ENCODE results near the gene RGR.
"Not testable (repeated sequence)": the region's sequence is repeated elsewhere in the genome, so short reads cannot be mapped to it uniquely, and the experiment has no call there.

The RGR gene

DNA sequence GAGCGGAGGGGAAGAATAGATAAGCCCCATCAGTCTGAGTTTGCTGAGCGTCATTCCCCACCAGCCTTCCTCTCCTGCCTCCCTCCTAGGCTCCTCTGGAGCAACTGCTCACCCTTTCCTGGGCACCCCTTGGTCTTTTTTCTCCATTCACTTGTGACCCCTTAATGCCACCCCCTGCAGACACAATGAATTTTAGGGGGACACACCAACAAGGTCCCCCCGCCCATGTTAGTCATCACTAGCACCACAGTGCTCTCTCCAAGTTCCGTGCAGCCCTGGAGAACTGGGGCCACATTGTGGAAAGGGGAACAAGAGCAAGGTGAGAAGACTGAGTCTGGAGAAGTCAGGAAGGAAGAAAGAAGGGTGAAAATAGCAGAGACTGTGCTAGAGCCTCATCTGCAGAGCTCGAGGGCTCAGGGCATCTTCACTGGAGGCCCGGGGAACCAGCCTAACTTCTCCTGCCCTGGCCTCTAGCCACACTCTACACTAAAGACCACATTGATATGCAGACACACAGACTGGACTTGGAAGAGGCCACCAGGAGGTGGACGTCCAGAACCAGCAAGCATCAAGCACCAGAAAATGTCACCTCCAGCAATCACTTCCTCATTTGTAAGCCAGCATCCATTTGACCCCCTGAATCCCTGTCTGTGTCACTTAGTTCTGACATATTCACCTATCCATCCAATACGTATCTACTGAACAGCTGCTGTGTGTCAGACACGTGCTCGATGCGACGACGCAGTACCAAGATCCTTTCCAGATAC, 17.5 kb downstream of the RGR start:
- no peaks in the 10 kb centered on the region for H3K36me3 ChIP-seq (ENCODE audit: control insufficient read depth, insufficient read depth, low read length, severe bottlenecking)
- no peak overlapping the region for H3K4me3 ChIP-seq (ENCODE audit: low read length)
- no peak overlapping the region for H3K9ac ChIP-seq (ENCODE audit: low read length)
- DNase-seq (ENCODE audit: low read depth) = no peak
- no peaks in the 10 kb centered on the region for H3K4me1 ChIP-seq (ENCODE audit: control insufficient read depth, insufficient read depth, low read length)
- H3K9me3 ChIP-seq (ENCODE audit: control insufficient read depth, low read length) = no peaks in the 10 kb centered on the region
- H3K27me3 ChIP-seq (replicated peaks; ENCODE audit: control insufficient read depth, insufficient read depth, low read length) = peaks cover 39% of the 10 kb centered on the region

DNA sequence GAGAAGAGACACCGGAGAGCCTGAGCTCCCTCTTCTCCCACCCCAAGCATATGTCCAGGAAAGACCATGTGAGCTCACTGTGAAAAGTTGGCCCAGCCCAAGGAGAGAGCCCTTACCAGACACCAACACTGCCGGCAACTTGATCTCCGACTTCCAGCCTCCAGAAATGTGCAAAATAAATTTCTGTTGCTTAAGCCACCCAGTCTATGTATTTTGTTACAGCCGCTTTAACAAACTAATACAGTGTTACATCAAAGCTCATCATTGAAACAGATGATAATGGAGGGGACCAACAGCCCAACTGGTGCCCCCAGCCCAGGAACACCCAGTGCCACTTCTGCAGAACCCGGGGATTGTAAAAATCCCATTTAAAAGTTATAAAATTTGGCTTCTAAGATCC, 18.9 kb downstream of the RGR start:
- Histone ChIP-seq H3K36me3 (ENCODE audit: control insufficient read depth, insufficient read depth, low read length, severe bottlenecking) (no peaks in the 10 kb centered on the region), H3K4me3 (ENCODE audit: low read length) (no peak overlapping the region), H3K9ac (ENCODE audit: low read length) (no peak overlapping the region), H3K9me3 (ENCODE audit: control insufficient read depth, low read length) (no peaks in the 10 kb centered on the region), H3K4me1 (ENCODE audit: control insufficient read depth, insufficient read depth, low read length) (no peaks in the 10 kb centered on the region), H3K27me3 (replicated peaks; ENCODE audit: control insufficient read depth, insufficient read depth, low read length) (peaks cover 30% of the 10 kb centered on the region)
- no peak for DNase-seq (ENCODE audit: low read depth)

DNA sequence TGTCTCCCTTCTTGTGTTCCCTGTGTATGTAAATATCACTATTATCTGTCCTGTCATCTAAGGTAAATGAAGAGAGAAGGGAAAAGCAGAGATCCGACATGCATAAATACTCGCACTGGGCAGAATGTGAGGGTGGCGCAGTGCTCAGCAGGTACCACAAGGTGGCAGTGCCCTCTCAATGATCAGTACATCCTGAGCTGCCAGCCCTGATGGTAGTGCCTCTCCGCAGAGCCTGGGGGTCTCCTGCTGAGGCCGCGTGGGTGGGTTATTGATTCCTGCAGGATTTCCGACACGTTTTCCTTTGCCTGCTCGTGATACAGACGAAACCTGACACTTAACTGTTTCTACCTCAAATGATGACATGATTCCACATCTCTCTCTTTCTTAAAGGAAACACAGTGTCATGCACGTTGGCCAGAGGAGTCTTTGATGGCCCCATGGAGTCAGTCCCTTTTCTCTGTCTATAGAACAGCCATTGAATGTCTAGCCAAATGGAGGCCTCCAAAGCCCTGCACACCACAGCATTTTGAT, 19.8 kb downstream of the RGR start:
- H3K36me3 ChIP-seq (ENCODE audit: control insufficient read depth, insufficient read depth, low read length, severe bottlenecking) = no peaks in the 10 kb centered on the region
- peaks cover 30% of the 10 kb centered on the region for H3K27me3 ChIP-seq (replicated peaks; ENCODE audit: control insufficient read depth, insufficient read depth, low read length)
- DNase-seq (ENCODE audit: low read depth) = peak; percentile 81
- no peak overlapping the region for H3K9ac ChIP-seq (ENCODE audit: low read length)
- H3K9me3 ChIP-seq (ENCODE audit: control insufficient read depth, low read length) = no peaks in the 10 kb centered on the region
- no peak overlapping the region for H3K4me3 ChIP-seq (ENCODE audit: low read length)
- H3K4me1 ChIP-seq (ENCODE audit: control insufficient read depth, insufficient read depth, low read length) = no peaks in the 10 kb centered on the region

DNA sequence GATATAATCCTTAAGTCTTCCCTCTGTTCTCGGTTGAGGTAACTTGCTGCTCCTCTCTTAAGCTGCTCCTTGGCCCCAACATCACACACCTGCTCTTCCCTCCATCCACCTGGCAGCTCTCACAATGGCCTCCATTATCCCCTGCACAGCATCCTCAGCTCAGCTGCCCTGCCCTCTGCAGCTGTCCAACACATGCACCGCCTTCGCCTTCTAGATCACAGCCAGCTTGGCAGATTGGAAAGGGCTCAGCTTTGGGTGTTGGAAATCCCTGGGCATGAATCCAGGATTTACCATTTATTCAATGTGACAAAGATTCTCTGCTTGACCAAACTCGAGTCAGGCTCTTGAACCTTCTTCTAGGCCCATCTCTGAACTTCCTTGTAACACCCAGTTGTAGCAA, 20.6 kb downstream of the RGR start:
- Histone ChIP-seq H3K9me3 (ENCODE audit: control insufficient read depth, low read length) (no peaks in the 10 kb centered on the region), H3K9ac (ENCODE audit: low read length) (no peak overlapping the region), H3K4me1 (ENCODE audit: control insufficient read depth, insufficient read depth, low read length) (no peaks in the 10 kb centered on the region), H3K4me3 (ENCODE audit: low read length) (no peak overlapping the region), H3K27me3 (replicated peaks; ENCODE audit: control insufficient read depth, insufficient read depth, low read length) (peaks cover 25% of the 10 kb centered on the region), H3K36me3 (ENCODE audit: control insufficient read depth, insufficient read depth, low read length, severe bottlenecking) (no peaks in the 10 kb centered on the region)
- DNase-seq (ENCODE audit: low read depth) = no peak

DNA sequence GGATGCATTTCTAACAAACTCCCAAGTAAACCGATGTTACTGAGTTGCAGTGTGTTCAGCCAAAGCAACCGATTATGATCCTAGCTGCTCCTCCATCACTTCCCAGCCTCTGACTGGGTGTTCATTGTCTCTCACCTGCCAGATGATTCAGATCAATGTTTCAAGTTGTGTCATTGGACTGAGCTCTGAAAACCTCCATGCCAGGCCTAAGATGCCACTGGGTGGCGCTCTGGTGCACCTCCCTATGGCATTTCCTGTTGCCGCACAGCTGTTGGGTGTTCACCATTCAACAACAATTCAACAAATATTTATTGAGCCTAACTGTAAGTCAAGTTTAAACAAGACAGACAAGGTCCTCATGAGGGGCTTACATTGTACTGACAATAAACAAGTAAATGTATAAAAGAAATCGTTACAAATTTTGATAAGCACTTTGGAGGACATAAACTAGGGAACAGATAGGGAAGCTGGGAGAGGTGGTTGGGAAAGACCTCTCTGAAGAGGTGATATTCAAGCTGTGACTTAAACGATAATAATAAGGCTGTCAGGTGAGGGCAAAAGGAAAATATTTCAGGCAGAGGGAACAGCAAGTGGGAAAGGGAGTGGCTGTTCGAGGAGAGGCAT, 22.8 kb downstream of the RGR start:
- H3K36me3 ChIP-seq (ENCODE audit: control insufficient read depth, insufficient read depth, low read length, severe bottlenecking) = no peaks in the 10 kb centered on the region
- H3K4me3 ChIP-seq (ENCODE audit: low read length) = no peak overlapping the region
- peak; percentile 67 for DNase-seq (ENCODE audit: low read depth)
- no peak overlapping the region for H3K9ac ChIP-seq (ENCODE audit: low read length)
- no peaks in the 10 kb centered on the region for H3K9me3 ChIP-seq (ENCODE audit: control insufficient read depth, low read length)
- no peaks in the 10 kb centered on the region for H3K4me1 ChIP-seq (ENCODE audit: control insufficient read depth, insufficient read depth, low read length)
- peaks cover 7% of the 10 kb centered on the region for H3K27me3 ChIP-seq (replicated peaks; ENCODE audit: control insufficient read depth, insufficient read depth, low read length)

DNA sequence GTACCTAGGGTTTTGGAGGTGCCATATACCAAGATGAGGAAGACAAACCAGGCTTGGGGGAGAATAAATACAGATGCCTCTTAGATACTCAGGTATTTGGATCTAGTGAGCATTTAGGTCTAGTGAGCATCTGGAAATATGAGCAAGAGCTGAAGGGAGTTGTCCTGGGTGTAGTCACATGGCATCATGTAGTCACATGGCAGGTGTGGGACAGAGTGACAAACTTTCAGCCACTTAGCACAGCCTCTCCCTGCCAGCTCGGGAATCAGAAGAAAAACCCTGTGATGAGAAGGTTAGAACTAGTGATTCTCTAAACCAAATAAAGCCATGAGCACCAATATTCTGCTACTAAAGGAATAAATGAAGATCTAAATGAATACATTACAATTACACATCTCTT, 24.3 kb downstream of the RGR start:
- Histone ChIP-seq H3K9ac (ENCODE audit: low read length) (no peak overlapping the region), H3K4me3 (ENCODE audit: low read length) (no peak overlapping the region), H3K9me3 (ENCODE audit: control insufficient read depth, low read length) (no peaks in the 10 kb centered on the region), H3K4me1 (ENCODE audit: control insufficient read depth, insufficient read depth, low read length) (no peaks in the 10 kb centered on the region), H3K36me3 (ENCODE audit: control insufficient read depth, insufficient read depth, low read length, severe bottlenecking) (no peaks in the 10 kb centered on the region), H3K27me3 (replicated peaks; ENCODE audit: control insufficient read depth, insufficient read depth, low read length) (peaks cover 6% of the 10 kb centered on the region)
- DNase-seq (ENCODE audit: low read depth) = no peak

DNA sequence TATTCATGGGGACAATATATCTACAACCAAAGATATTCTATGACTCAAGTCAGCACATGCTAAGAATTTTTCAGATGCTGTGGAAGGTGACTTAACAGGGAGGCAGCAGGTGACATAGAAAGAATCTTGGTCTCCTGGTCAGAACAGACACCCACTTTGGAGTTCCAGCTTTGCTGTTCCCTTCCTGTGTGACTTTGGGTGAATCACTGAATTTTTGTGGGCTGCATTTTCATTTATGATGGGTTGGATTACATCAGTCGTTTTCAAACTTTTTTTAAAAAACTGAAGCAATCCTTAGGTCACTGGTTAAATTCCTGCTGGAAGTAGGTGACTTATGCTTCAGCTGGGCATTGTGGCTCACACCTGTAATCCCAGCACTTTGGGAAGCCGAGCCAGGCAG, 24.9 kb downstream of the RGR start:
- DNase-seq (ENCODE audit: low read depth) = peak; percentile 78
- Histone ChIP-seq H3K36me3 (ENCODE audit: control insufficient read depth, insufficient read depth, low read length, severe bottlenecking) (no peaks in the 10 kb centered on the region), H3K4me1 (ENCODE audit: control insufficient read depth, insufficient read depth, low read length) (no peaks in the 10 kb centered on the region)

DNA sequence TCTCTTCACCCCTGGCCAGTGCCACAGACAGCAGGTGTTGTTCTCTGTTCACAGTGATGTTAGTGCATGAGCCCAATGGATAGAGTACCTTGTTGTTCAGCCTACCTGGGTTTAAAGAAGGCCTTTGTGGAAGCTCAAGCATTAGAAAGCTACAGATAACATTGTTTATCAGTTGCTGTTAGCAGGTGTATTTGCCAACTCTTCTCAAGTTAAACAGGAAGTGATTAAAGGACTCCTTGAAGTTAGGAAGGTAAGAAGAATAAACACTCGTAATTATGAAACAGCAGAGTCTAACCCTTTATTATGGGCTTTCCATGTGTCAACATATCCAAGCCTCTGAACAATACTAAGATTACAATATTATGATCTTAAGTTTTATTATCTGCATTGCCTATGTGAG, 25.9 kb downstream of the RGR start:
- H3K4me3 ChIP-seq (ENCODE audit: low read length) = no peak overlapping the region
- no peak overlapping the region for H3K9ac ChIP-seq (ENCODE audit: low read length)
- H3K27me3 ChIP-seq (replicated peaks; ENCODE audit: control insufficient read depth, insufficient read depth, low read length) = peaks cover 6% of the 10 kb centered on the region

More for the DNA sequence above, 24.9 kb downstream of the RGR start:
- H3K4me3 ChIP-seq (ENCODE audit: low read length) = no peak overlapping the region
- no peak overlapping the region for H3K9ac ChIP-seq (ENCODE audit: low read length)
- peaks cover 6% of the 10 kb centered on the region for H3K27me3 ChIP-seq (replicated peaks; ENCODE audit: control insufficient read depth, insufficient read depth, low read length)
- no peaks in the 10 kb centered on the region for H3K9me3 ChIP-seq (ENCODE audit: control insufficient read depth, low read length)

DNA sequence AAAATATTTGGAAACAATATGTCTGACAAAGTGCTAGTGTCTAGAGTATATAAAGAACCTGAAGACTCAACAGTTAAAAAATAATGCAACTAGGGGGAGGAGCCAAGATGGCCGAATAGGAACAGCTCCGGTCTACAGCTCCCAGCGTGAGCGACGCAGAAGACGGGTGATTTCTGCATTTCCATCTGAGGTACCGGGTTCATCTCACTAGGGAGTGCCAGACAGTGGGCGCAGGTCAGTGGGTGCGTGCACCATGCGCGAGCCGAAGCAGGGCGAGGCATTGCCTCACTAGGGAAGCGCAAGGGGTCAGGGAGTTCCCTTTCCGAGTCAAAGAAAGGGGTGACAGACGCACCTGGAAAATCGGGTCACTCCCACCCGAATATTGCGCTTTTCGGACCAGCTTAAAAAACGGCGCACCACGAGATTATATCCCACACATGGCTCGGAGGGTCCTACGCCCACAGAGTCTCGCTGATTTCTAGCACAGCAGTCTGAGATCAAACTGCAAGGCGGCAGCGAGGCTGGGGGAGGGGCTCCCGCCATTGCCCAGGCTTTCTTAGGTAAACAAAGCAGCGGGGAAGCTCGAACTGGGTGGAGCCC, 35.1 kb downstream of the RGR start:
- H3K9me3 ChIP-seq (ENCODE audit: control insufficient read depth, low read length); H3K27me3 ChIP-seq (replicated peaks; ENCODE audit: control insufficient read depth, insufficient read depth, low read length); H3K9ac ChIP-seq (ENCODE audit: low read length); H3K4me3 ChIP-seq (ENCODE audit: low read length); DNase-seq (ENCODE audit: low read depth); H3K4me1 ChIP-seq (ENCODE audit: control insufficient read depth, insufficient read depth, low read length); H3K36me3 ChIP-seq (ENCODE audit: control insufficient read depth, insufficient read depth, low read length, severe bottlenecking): not testable (repeated sequence)

More for the DNA sequence above, 25.9 kb downstream of the RGR start:
- no peaks in the 10 kb centered on the region for H3K4me1 ChIP-seq (ENCODE audit: control insufficient read depth, insufficient read depth, low read length)
- DNase-seq (ENCODE audit: low read depth) = no peak
- H3K9me3 ChIP-seq (ENCODE audit: control insufficient read depth, low read length) = no peaks in the 10 kb centered on the region
- no peaks in the 10 kb centered on the region for H3K36me3 ChIP-seq (ENCODE audit: control insufficient read depth, insufficient read depth, low read length, severe bottlenecking)

DNA sequence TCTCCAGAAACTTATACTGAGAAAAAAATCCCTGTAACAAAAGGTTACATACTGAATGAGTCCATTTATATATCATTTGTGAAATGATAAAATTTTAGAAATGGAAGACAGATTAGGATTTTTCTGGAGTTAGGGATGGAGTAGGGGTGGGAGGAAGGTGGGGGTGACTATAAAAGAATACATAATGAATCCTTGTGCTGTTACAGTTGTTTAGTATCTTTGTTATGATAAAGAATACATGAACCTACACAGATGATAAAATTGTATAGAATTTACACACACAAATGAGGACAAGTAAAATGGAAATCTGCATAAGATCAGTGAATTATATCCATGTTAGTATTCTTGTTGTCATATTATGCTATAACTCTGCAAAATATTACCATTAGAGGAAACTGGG, 41.8 kb downstream of the RGR start:
- no peaks in the 10 kb centered on the region for H3K9me3 ChIP-seq (ENCODE audit: control insufficient read depth, low read length)
- H3K9ac ChIP-seq (ENCODE audit: low read length) = no peak overlapping the region
- DNase-seq (ENCODE audit: low read depth) = no peak

DNA sequence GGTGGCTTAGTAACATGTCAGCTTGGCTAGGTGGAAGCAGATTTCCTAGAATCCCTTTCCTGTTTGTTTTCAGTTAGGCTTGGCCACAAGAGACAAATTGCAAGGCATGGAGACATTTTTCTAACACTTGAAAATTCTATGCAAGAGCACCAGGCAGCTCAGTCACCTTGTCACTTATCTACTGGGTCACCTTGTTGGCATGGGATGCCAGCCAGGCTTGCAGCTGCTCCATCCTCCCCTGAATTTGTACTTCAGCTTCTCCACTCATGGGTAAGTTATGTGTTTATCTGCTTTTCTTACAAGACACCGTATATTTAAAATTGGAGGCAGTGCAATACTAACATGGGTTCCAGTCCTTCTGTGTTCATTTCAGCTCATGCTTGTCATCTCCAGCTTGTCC, 43.3 kb downstream of the RGR start:
- Histone ChIP-seq H3K36me3 (ENCODE audit: control insufficient read depth, insufficient read depth, low read length, severe bottlenecking) (no peaks in the 10 kb centered on the region), H3K4me1 (ENCODE audit: control insufficient read depth, insufficient read depth, low read length) (no peaks in the 10 kb centered on the region), H3K9me3 (ENCODE audit: control insufficient read depth, low read length) (no peaks in the 10 kb centered on the region), H3K9ac (ENCODE audit: low read length) (no peak overlapping the region), H3K27me3 (replicated peaks; ENCODE audit: control insufficient read depth, insufficient read depth, low read length) (peaks cover 16% of the 10 kb centered on the region), H3K4me3 (ENCODE audit: low read length) (no peak overlapping the region)
- no peak for DNase-seq (ENCODE audit: low read depth)

More for the DNA sequence above, 41.8 kb downstream of the RGR start:
- H3K27me3 ChIP-seq (replicated peaks; ENCODE audit: control insufficient read depth, insufficient read depth, low read length) = peaks cover 16% of the 10 kb centered on the region
- H3K4me1 ChIP-seq (ENCODE audit: control insufficient read depth, insufficient read depth, low read length) = no peaks in the 10 kb centered on the region
- H3K36me3 ChIP-seq (ENCODE audit: control insufficient read depth, insufficient read depth, low read length, severe bottlenecking) = no peaks in the 10 kb centered on the region
- no peak overlapping the region for H3K4me3 ChIP-seq (ENCODE audit: low read length)
